ENCODE results near the gene ADGRL2.
"Not testable (repeated sequence)": the region's sequence is repeated elsewhere in the genome, so short reads cannot be mapped to it uniquely, and the experiment has no call there.

The ADGRL2 gene

DNA sequence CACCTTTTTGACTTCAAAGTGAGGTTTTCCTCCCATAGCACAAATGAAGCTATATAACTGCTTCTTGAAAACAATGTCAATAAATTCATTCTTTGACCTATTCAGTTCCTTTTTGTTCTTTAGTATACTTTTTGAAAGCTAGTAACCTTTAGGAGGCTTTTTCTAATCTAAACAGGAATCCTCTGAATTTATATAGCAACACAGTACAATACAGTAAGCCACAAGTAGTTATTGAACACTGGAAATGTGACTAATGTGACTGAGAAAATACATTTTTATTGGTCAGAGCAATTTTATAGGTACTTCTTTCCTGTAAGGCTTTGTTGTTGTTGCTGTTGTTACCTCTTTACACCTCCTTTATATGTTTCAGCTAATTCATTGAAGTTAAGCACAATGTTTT, 49.8 kb downstream of the ADGRL2 start:
- TF ChIP-seq, protein P1, sequence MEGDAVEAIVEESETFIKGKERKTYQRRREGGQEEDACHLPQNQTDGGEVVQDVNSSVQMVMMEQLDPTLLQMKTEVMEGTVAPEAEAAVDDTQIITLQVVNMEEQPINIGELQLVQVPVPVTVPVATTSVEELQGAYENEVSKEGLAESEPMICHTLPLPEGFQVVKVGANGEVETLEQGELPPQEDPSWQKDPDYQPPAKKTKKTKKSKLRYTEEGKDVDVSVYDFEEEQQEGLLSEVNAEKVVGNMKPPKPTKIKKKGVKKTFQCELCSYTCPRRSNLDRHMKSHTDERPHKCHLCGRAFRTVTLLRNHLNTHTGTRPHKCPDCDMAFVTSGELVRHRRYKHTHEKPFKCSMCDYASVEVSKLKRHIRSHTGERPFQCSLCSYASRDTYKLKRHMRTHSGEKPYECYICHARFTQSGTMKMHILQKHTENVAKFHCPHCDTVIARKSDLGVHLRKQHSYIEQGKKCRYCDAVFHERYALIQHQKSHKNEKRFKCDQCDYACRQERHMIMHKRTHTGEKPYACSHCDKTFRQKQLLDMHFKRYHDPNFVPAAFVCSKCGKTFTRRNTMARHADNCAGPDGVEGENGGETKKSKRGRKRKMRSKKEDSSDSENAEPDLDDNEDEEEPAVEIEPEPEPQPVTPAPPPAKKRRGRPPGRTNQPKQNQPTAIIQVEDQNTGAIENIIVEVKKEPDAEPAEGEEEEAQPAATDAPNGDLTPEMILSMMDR (IDR thresholded peaks at IDR 0.05; ENCODE audit: extremely low read depth, insufficient read depth, missing control alignments), result no peak
- no peak for DNase-seq (ENCODE audit: low spot score)
- in situ Hi-C loops (cut with MboI; ENCODE audit: low pct_unique_long_range_greater_than_20kb, low sequenced_read_pairs, unreplicated experiment), result no loop called here

DNA sequence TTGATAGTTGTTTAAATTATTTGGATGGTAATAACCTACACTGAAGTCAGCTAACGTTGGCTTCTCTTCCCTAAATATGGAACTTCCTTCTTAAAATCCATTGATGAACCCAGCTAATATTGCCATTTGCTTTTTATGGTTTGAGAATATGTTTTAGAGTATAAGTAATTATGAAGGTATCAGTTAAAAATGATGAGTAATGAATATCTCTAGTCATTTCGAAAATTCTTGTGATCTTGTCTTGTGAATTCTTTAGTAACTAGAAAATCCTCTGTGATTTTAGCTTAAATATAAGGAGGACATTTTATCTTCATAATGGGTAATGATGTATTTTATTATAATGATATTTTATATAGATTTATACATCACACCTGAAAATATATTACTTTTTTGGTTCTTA, 50.5 kb downstream of the ADGRL2 start:
- TF ChIP-seq, protein P1 (IDR thresholded peaks at IDR 0.05; ENCODE audit: extremely low read depth, insufficient read depth, missing control alignments), result no peak
- in situ Hi-C loops (cut with MboI; ENCODE audit: low pct_unique_long_range_greater_than_20kb, low sequenced_read_pairs, unreplicated experiment), result no loop called here
- DNase-seq (ENCODE audit: low spot score), result no peak

- TF ChIP-seq, protein P1 (IDR thresholded peaks at IDR 0.05; ENCODE audit: extremely low read depth, insufficient read depth, missing control alignments), result no peak
- in situ Hi-C loops (cut with MboI; ENCODE audit: low pct_unique_long_range_greater_than_20kb, low sequenced_read_pairs, unreplicated experiment), result no loop called here
- no peak for DNase-seq (ENCODE audit: low spot score)
Observed at GRCh38 chr1:81852961-81853360, 52.2 kb downstream of the ADGRL2 start.

- in situ Hi-C loops (cut with MboI; ENCODE audit: low pct_unique_long_range_greater_than_20kb, low sequenced_read_pairs, unreplicated experiment), result no loop called here
- no peak for DNase-seq (ENCODE audit: low spot score)
- TF ChIP-seq, protein P1 (IDR thresholded peaks at IDR 0.05; ENCODE audit: extremely low read depth, insufficient read depth, missing control alignments), result no peak
Observed at GRCh38 chr1:81867235-81867634, 66.5 kb downstream of the ADGRL2 start.

GRCh38 chr1:81869307-81869706, 68.6 kb downstream of the ADGRL2 start:
- TF ChIP-seq, protein P1 (IDR thresholded peaks at IDR 0.05; ENCODE audit: extremely low read depth, insufficient read depth, missing control alignments), result no peak
- in situ Hi-C loops (cut with MboI; ENCODE audit: low pct_unique_long_range_greater_than_20kb, low sequenced_read_pairs, unreplicated experiment), result no loop called here
- DNase-seq (ENCODE audit: low spot score), result no peak

DNA sequence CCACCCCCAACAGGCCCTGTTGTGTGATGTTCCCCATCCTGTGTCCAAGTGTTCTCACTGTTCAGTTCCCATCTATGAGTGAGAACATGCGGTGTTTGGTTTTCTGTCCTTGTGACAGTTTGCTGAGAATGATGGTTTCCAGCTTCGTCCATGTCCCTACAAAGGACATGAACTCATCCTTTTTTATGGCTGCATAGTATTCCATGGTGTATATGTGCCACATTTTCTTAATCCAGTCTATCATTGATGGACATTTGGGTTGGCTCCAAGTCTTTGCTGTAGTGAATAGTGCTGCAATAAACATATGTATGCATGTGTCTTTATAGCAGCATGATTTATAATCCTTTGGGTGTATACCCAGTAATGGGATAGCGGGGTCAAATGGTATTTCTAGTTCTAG, 70.4 kb downstream of the ADGRL2 start:
- DNase-seq (ENCODE audit: low spot score); in situ Hi-C loops (cut with MboI; ENCODE audit: low pct_unique_long_range_greater_than_20kb, low sequenced_read_pairs, unreplicated experiment): not testable (repeated sequence)

DNA sequence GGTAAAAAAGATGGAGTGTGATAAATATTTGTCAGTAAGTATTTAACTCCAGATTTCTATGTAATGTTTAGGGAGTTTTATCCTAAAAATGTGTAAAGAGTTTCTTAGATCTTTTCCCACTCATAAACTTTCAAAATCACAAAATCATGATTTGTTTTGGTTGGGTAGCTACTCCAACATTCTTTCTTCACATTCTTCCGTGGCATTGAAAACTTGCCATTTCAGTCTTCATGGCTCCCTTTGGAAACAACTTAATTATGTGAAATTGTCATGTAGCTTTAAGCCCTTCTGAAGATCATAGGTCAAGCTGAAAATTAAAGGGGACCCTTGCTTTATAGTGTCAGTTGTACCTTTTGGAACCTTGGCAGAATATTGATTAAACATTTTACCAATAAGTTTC, 73.2 kb downstream of the ADGRL2 start:
- DNase-seq (ENCODE audit: low spot score), result no peak
- TF ChIP-seq, protein P1 (IDR thresholded peaks at IDR 0.05; ENCODE audit: extremely low read depth, insufficient read depth, missing control alignments), result no peak
- in situ Hi-C loops (cut with MboI; ENCODE audit: low pct_unique_long_range_greater_than_20kb, low sequenced_read_pairs, unreplicated experiment), result no loop called here
